Karpas-422 (cell line): ENCODE data around the gene MRPL42. TPM values are rescaled to one million over a fixed set of nuclear protein-coding genes. Genes with fewer than 3 reads are reported as not detected.
"Not testable (repeated sequence)": the region's sequence is repeated elsewhere in the genome, so short reads cannot be mapped to it uniquely, and the experiment has no call there.

ENCODE experiments used
- DNase-seq: peaks from one replicate; pipeline ENCODE4 v3.0.0-alpha.2; 2015
- H2AFZ ChIP-seq: fragments of 200-600 bp; sonication (generic); 2 replicates; pipeline ENCODE4 v1.6.1; 2014; ENCODE audit warnings: antibody characterized with exemption, low read length, mixed read lengths
- H3K27ac ChIP-seq: fragments of 200-600 bp; sonication (generic); 2 replicates; pipeline ENCODE4 v1.5.1; 2014; ENCODE audit warnings: mild to moderate bottlenecking, low read length, moderate library complexity
- H3K27me3 ChIP-seq: fragments of 200-600 bp; sonication (generic); 2 replicates; pipeline ENCODE4 v1.6.1; 2014; ENCODE audit warnings: low read length, mixed read lengths
- H3K36me3 ChIP-seq: fragments of 200-600 bp; sonication (generic); 2 replicates; pipeline ENCODE4 v1.6.1; 2014; ENCODE audit warnings: low read length, mixed read lengths; ENCODE audit not compliant: insufficient read depth
- H3K4me1 ChIP-seq: fragments of 200-600 bp; sonication (generic); 2 replicates; pipeline ENCODE4 v1.6.1; 2014; ENCODE audit warnings: mild to moderate bottlenecking, low read length, mixed read lengths
- H3K4me2 ChIP-seq: fragments of 200-600 bp; sonication (generic); 2 replicates; pipeline ENCODE4 v1.6.1; 2014; ENCODE audit warnings: low read length, low read depth, mild to moderate bottlenecking; ENCODE audit not compliant: poor library complexity, severe bottlenecking
- H3K4me3 ChIP-seq: fragments of 200-600 bp; sonication (generic); 2 replicates; pipeline ENCODE4 v1.5.1; 2014; ENCODE audit warnings: mild to moderate bottlenecking, antibody characterized with exemption, low read length, mixed read lengths
- H3K79me2 ChIP-seq: fragments of 200-600 bp; sonication (generic); 2 replicates; pipeline ENCODE4 v1.6.1; 2014; ENCODE audit warnings: mild to moderate bottlenecking, low read length, mixed read lengths
- H3K9ac ChIP-seq: fragments of 200-600 bp; sonication (generic); 2 replicates; pipeline ENCODE4 v1.6.0; 2014; ENCODE audit warnings: low read length
- H3K9me2 ChIP-seq: fragments of 200-600 bp; sonication (generic), shearing (Covaris generic); replicated peaks from 2 replicates; pipeline ENCODE4 v1.6.0; 2014; ENCODE audit warnings: mild to moderate bottlenecking, low read length, moderate library complexity; ENCODE audit not compliant: insufficient read depth
- H3K9me3 ChIP-seq: fragments of 300-700, 200-600 bp; sonication (generic); 2 replicates; pipeline ENCODE4 v1.6.1; 2014; ENCODE audit warnings: low read length, mixed read lengths
- H4K20me1 ChIP-seq: fragments of 200-600 bp; sonication (generic); 2 replicates; pipeline ENCODE4 v1.6.1; 2014; ENCODE audit warnings: mild to moderate bottlenecking, antibody characterized with exemption, low read length, low read depth; ENCODE audit not compliant: insufficient read depth
- total RNA-seq: library from RNA; depleted of rRNA; stranded (reverse); fragments of >200 nt; shearing (Covaris generic); gene quantifications from 2 replicates; pipeline ENCODE4 v1.2.3, GENCODE V29; 2014; ENCODE audit warnings: low replicate concordance

The MRPL42 gene
- total RNA-seq, 1 experiment from 2014 or later = 131 TPM

DNA sequence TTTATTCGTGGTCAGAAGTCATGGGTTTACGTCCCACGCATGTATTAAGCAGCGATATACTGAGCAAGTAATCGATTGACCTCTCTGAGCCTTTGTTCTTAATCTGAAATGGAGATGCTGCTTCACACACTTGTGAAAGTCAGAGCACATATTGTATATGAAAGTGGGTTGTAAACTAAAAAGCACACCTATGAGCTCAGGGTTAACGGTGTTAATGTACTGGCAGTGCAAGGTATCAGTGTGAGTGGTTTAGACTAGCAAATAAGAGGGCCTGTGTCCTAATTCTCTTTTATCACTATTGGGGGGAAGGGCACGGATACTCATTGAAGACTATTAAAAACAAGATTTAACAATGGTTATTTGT is 676 bp downstream of the MRPL42 start:
- H3K4me3 ChIP-seq = peak overlapping the region; percentile 78
- H3K4me2 ChIP-seq = peak overlapping the region; percentile 71
- H2AFZ ChIP-seq = no peak overlapping the region; the same call in 1 of the 2 replicates
- peaks cover 12% of the 10 kb centered on the region for H3K36me3 ChIP-seq
- no peaks in the 10 kb centered on the region for H3K9me2 ChIP-seq
- no peaks in the 10 kb centered on the region for H3K27me3 ChIP-seq
- peak overlapping the region; percentile 48 for H3K27ac ChIP-seq
- H3K9ac ChIP-seq = peak overlapping the region; percentile 77
- H3K79me2 ChIP-seq = peaks cover 51% of the 10 kb centered on the region
- DNase-seq = peak; percentile 53
- H3K4me1 ChIP-seq = peaks cover 16% of the 10 kb centered on the region
- H4K20me1 ChIP-seq = no peaks in the 10 kb centered on the region
- H3K9me3 ChIP-seq = no peaks in the 10 kb centered on the region

DNA sequence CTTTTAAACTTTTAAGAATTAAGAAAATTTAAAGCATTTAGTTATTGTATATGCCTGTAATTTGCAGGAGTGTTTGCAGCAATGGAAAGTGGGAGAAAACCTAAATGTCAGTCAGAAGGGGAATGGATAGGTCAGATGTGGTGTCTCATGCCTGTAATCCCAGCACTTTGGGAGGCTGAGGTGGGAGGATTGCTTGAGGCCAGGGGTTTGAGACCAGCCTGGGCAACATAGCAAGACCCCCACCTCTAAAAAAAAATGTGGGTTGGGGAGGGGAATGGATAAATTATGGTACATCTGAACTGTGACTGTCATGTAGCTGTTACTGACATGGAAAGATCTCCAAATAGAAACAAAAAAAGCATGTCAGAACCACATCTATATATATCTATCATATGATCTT is 2.1 kb downstream of the MRPL42 start:
- Histone ChIP-seq H3K4me3 (no peak overlapping the region), H3K9me2 (no peaks in the 10 kb centered on the region), H3K9ac (no peak overlapping the region), H3K36me3 (peaks cover 17% of the 10 kb centered on the region), H3K4me1 (peaks cover 16% of the 10 kb centered on the region), H3K27ac (no peak overlapping the region), H3K79me2 (peaks cover 59% of the 10 kb centered on the region), H3K4me2 (peak overlapping the region; percentile 71), H2AFZ (no peak overlapping the region), H3K27me3 (no peaks in the 10 kb centered on the region), H4K20me1 (no peaks in the 10 kb centered on the region), H3K9me3 (no peaks in the 10 kb centered on the region)
- no peak for DNase-seq

DNA sequence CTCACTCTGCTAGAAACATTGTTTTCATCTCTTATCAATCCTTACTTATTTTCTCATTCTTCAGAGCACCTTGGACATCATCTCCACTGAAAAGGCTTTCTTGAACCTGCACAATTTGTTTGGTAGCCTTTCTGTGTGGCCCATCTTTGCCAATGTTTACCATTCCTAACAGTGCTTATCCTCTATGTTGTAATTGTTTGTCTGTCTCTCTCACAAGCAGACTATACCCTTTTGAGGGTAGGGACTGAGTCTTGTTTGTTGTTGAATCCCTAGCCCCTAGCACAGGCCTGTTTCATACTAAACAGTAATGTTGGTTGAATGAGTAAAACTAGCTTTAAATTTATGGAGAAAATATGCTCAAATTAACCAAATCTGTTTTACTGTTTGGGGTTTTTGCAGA is 9.2 kb downstream of the MRPL42 start:
- no peak overlapping the region for H3K27ac ChIP-seq
- no peak overlapping the region for H2AFZ ChIP-seq
- H3K4me3 ChIP-seq = no peak overlapping the region
- H3K4me2 ChIP-seq = no peak overlapping the region
- H3K9me3 ChIP-seq = no peaks in the 10 kb centered on the region
- H3K9ac ChIP-seq = no peak overlapping the region
- no peaks in the 10 kb centered on the region for H4K20me1 ChIP-seq
- no peak for DNase-seq
- no peaks in the 10 kb centered on the region for H3K27me3 ChIP-seq
- H3K4me1 ChIP-seq = no peaks in the 10 kb centered on the region
- no peaks in the 10 kb centered on the region for H3K9me2 ChIP-seq
- peaks cover 22% of the 10 kb centered on the region; the same call in 1 of the 2 replicates for H3K36me3 ChIP-seq
- peaks cover 33% of the 10 kb centered on the region for H3K79me2 ChIP-seq

DNA sequence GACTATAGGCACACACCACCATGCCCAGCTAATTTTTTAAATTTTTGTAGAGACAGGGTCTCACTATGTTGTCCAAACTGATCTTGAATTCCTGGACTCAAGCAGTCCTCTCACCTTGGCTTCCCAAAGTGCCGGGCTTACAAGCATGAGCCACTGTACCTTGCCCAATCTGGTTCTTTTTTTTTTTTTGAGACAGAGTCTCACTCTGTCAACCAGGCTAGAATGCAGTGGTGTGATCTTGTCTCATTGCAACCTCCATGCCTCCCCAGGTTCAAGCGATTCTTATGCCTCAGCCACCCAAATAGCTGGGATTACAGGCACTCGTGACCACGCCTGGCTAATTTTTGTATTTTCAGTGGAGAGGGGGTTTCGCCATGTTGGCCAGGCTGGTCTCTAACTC is 15.4 kb downstream of the MRPL42 start:
- H3K4me1 ChIP-seq = no peaks in the 10 kb centered on the region
- no peaks in the 10 kb centered on the region for H3K27me3 ChIP-seq
- no peak overlapping the region for H3K27ac ChIP-seq
- no peak overlapping the region for H2AFZ ChIP-seq
- no peaks in the 10 kb centered on the region for H3K9me3 ChIP-seq
- peaks cover 38% of the 10 kb centered on the region for H3K36me3 ChIP-seq
- no peaks in the 10 kb centered on the region for H3K9me2 ChIP-seq
- DNase-seq = no peak
- no peak overlapping the region for H3K4me3 ChIP-seq
- no peak overlapping the region for H3K9ac ChIP-seq
- H4K20me1 ChIP-seq = no peaks in the 10 kb centered on the region
- H3K4me2 ChIP-seq = no peak overlapping the region
- H3K79me2 ChIP-seq = peaks cover 35% of the 10 kb centered on the region

- Histone ChIP-seq H3K79me2 (peaks cover 31% of the 10 kb centered on the region), H3K4me2 (no peak overlapping the region), H4K20me1 (no peaks in the 10 kb centered on the region), H3K4me3 (no peak overlapping the region), H3K9me3 (no peaks in the 10 kb centered on the region), H3K27me3 (no peaks in the 10 kb centered on the region), H3K36me3 (peaks cover 37% of the 10 kb centered on the region), H3K9me2 (no peaks in the 10 kb centered on the region), H2AFZ (no peak overlapping the region), H3K27ac (no peak overlapping the region), H3K4me1 (no peaks in the 10 kb centered on the region), H3K9ac (no peak overlapping the region)
- DNase-seq = no peak
These were observed 16.0 kb downstream of the MRPL42 start for GRCh38 chr12:93483151-93483807.

DNA sequence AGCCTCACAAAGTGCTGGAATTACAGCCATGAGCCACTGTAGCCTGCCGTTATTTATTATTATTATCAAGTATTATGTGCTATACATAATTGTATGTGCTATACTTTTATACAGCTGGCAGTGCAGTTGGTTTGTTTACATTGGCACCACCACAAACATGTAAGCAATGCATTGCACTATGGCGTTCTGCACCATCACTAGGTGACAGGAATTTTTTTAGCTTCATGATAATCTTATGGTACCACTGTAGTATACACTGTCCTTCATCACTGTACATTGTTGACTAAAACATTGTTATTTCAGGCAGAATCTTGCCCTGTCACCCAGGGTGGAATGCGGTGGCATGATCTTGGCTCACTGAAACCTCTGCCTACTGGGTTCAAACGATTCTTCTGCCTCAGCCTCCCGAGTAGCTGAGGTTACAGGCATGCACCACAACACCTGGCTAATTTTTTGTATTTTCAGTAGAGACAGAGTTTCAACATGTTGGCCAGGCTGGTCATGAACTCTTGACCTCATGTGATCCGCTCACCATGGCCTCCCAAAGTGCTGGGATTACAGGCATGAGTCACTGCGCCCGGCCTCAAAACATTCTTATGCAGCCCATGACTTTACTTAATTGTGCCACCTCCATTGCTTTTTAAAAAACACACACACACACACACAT is 17.1 kb downstream of the MRPL42 start:
- no peaks in the 10 kb centered on the region for H4K20me1 ChIP-seq
- no peak overlapping the region for H3K4me2 ChIP-seq
- no peak overlapping the region for H3K27ac ChIP-seq
- H3K36me3 ChIP-seq = peaks cover 42% of the 10 kb centered on the region
- H3K27me3 ChIP-seq = no peaks in the 10 kb centered on the region
- H3K4me3 ChIP-seq = no peak overlapping the region
- peaks cover 37% of the 10 kb centered on the region for H3K79me2 ChIP-seq
- H2AFZ ChIP-seq = no peak overlapping the region
- H3K9ac ChIP-seq = no peak overlapping the region
- DNase-seq = no peak
- no peaks in the 10 kb centered on the region for H3K4me1 ChIP-seq
- no peaks in the 10 kb centered on the region for H3K9me3 ChIP-seq
- H3K9me2 ChIP-seq = no peaks in the 10 kb centered on the region

- H2AFZ ChIP-seq, DNase-seq, H4K20me1 ChIP-seq, H3K27ac ChIP-seq, H3K4me3 ChIP-seq, H3K4me2 ChIP-seq, H3K27me3 ChIP-seq, H3K9me2 ChIP-seq, H3K9ac ChIP-seq, H3K9me3 ChIP-seq, H3K4me1 ChIP-seq: not testable (repeated sequence)
- H3K79me2 ChIP-seq = peaks cover 33% of the 10 kb centered on the region
- peaks cover 39% of the 10 kb centered on the region for H3K36me3 ChIP-seq
These were observed 25.5 kb downstream of the MRPL42 start for GRCh38 chr12:93492808-93493207.

- no peak overlapping the region for H3K4me2 ChIP-seq
- H3K27ac ChIP-seq = no peak overlapping the region
- peaks cover 29% of the 10 kb centered on the region for H3K36me3 ChIP-seq
- H3K27me3 ChIP-seq = no peaks in the 10 kb centered on the region
- no peak overlapping the region for H3K4me3 ChIP-seq
- no peak for DNase-seq
- no peak overlapping the region for H3K9ac ChIP-seq
- H3K4me1 ChIP-seq = no peaks in the 10 kb centered on the region
- H3K9me3 ChIP-seq = no peaks in the 10 kb centered on the region
- no peaks in the 10 kb centered on the region for H3K9me2 ChIP-seq
- H3K79me2 ChIP-seq = peaks cover 25% of the 10 kb centered on the region
- H2AFZ ChIP-seq = no peak overlapping the region
- no peaks in the 10 kb centered on the region for H4K20me1 ChIP-seq
These were observed 26.8 kb downstream of the MRPL42 start for GRCh38 chr12:93494096-93494495.
